GM19238 (cell line): ENCODE measurements around the gene SYNE3.

ENCODE experiments used
- DNase-seq: peaks from one replicate; pipeline ENCODE4 v3.0.0; 2011; ENCODE audit warnings: low spot score; ENCODE audit not compliant: insufficient read length

SYNE3 gene, protein sequence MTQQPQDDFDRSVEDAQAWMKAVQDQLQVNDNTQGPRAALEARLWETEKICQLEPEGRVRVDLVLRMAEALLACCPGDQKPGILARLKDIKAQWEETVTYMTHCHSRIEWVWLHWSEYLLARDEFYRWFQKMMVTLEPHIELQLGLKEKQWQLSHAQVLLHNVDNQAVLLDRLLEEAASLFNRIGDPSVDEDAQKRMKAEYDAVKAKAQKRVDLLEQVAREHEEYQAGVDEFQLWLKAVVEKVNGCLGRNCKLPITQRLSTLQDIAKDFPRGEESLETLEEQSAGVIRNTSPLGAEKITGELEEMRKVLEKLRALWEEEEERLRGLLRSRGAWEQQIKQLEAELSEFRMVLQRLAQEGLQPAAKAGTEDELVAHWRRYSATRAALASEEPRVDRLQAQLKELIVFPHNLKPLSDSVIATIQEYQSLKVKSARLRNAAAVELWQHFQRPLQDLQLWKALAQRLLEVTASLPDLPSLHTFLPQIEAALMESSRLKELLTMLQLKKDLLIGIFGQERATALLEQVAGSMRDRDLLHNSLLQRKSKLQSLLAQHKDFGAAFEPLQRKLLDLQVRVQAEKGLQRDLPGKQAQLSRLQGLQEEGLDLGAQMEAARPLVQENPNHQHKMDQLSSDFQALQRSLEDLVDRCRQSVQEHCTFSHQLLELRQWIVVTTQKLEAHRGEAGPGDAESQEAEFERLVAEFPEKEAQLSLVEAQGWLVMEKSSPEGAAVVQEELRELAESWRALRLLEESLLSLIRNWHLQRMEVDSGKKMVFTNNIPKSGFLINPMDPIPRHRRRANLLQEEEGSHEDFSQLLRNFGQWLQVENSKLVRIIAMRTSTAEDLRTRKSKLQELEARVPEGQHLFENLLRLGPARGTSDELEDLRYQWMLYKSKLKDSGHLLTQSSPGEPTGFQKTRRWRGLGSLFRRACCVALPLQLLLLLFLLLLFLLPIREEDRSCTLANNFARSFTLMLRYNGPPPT

GRCh38 chr14:95516554-95517181 lies at the start of gene SYNE3:
Gene SYNE3, minus strand, starts transcription at chr14:95516650. Its CDS starts 40,829 bp downstream, at chr14:95475821.
- DNase-seq = peak; percentile 82

DNA sequence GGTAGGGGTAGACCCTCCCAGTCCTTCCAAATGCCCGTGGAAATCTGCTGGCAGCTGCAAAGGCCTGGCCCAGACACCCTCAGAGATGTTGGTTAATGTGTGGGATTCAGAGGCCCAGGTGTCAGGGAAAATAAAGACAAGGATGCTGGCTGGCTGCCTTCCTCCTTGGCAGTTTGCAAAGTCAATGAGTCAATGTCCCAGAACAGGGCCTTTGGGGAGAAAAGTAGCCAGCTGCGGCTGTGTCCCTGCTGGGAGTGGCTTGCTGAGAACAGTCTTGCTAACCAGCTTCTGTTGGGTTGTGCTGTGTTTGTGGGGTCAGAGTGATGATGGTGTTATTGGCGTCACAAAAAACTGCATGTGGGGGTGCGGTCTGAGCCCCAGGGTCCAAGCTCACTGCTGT lies 47.6 kb upstream of the SYNE3 start:
- DNase-seq = no peak

DNA sequence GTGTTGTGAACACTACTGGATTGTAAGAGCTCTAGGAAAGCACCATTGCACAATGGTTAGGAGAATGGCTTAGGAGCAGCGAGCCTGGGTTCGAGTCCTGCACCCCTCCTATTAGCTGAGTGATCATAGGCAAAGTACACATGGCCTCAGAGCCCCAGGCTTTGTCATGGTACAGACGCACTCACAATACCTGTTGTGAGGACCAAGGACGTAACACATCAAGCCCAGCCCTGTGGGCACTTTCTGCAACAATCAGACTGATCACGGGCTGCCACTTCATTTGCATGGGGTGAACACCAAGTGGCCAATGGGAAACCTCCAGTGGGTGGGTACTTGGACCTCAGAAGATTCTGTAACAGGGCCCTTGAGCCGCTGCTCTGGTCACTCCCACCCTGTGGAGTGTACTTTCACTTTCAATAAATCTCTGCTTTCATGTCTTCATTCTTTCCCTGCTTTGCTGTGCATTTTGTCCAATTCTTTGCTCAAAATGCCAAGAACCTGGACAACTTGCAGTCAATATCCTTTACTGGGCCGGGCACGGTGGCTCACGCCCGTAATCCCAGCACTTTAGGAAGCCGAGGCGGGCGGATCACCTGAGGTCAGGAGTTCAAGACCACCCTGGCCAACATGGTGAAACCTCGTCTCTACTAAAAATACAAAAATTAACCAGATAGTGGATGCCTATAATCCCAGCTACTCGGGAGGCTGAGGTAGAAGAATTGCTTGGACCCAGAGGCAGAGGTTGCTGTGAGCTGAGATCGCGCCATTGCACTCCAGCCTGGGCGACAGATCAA lies 46.6 kb upstream of the SYNE3 start:
- no peak for DNase-seq

GRCh38 chr14:95561001-95561412 lies 44.6 kb upstream of the SYNE3 start:
- peak; percentile 78 for DNase-seq

- no peak for DNase-seq
These were observed 42.8 kb upstream of the SYNE3 start for GRCh38 chr14:95559203-95559602.

DNA sequence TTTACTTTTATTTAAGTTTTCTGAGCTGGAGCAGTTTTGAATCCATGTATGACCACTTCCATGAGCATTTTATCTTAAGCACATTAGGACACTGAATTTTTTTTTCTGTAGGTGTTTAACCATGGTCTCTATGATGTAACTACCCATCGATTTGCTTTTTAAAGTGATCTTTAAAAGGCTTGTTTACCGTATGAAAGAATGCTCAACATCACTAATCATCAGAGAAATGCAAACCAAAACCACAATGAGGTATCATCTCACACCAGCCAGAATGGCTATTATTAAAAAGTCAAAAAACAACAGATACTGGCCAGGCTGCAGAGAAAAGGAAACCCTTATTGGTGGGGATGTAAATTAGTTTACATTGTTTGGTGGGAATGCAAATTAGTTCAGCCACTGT lies 41.4 kb upstream of the SYNE3 start:
- DNase-seq = no peak

DNA sequence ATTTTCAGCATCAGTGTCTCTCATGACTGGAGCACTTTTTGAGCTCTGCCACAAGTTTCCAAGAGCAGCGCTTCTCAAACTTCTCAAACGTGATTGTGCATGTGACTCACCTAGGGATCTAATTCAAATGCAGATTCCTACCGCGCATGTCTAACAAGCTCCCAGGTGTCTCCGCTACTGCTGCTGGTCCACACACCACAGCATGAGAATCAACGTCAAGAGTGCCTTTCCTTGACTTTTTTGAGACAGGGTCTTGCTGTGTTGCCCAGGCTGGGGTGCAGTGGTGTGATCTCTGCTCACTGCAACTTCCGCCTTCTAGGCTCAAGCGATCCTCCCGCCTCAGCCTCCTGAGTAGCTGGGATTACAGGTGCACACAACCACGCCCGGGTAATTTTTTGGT lies 40.8 kb upstream of the SYNE3 start:
- DNase-seq = no peak

DNA sequence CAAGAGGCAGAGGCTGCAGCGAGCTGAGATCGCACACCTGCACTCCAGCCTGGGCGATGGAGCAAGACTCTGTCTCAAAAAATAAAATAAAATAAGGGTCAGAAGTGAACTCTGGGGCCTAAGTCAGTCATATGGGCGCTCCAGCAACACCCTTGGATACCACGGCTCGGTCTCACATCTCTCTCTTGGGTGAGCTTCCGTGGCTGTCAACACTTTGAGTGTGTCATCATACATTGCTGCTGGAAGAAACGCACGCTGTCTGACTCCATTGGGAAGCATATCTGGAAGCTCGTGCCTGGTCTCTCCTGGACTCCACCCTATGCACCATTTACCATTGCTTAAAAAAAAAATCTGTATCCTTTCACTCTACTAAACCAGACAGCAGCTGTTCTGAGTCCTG lies 38.6 kb upstream of the SYNE3 start:
- no peak for DNase-seq

- DNase-seq = no peak
These were observed 36.7 kb upstream of the SYNE3 start for GRCh38 chr14:95553141-95553540.

DNA sequence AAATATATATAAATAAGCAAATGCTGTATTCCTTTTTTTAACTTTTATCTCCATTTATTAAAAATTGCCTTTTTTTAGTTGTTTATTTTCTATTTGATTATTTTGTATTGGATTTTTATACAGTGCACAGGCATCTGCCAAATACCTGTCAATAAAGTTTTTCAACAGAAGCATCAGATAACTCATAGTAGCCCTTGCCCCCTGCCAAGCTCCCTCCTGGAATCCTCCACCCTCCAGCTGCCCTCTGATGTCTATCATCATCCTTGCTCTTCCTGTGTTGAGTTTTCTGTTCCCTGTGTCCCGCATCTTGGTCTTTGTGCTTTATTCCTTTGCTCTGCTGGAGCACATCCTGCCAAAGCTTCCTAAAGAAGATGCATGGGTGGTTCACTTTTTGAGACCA lies 35.0 kb upstream of the SYNE3 start:
- no peak for DNase-seq

DNA sequence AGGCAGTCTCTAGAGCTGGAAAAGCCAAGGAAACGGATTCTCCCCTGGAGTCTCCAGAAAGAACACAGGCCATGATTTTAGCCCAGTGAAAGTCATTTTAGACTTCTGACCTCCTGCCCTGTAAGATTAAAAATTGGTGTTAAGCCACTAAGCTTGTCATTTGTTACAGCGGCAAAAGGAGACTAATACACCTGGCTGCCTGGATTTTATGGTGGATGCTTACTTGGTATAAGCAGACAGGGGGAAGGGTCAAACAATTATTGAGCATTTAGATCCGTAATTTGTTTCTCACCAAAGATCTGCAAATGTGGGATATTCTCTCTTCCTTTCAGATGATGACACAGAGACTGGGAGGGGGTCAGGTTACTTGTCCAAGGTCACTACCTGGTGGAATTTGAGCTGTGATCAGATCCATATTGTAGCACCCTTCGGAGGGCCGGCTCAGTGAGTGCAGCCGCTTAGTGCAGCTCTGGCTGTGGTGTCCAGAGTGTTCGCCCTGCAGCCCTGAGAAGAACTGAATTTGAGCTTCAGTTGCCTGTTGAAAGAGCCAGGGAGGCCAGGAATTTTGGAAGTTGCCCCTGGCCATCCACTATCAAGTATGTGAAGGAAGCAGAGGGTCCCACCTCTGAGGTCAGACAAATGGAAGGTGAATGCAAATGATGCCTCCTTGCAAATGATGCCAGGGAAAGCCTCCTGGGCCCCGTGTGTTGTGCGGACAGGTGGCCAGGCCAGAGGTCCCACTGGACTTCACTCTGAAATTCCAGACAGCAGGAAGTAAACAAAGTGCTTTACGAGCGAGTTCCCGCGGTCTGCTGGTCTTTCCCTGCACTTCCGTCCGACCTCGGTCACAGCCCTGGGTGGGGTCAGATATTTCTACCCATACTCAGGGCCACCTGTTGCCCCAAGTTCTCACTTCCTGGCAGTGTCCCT lies 33.5 kb upstream of the SYNE3 start:
- DNase-seq = no peak

GRCh38 chr14:95548328-95548929 lies 32.0 kb upstream of the SYNE3 start:
- no peak for DNase-seq

- no peak for DNase-seq
These were observed 31.3 kb upstream of the SYNE3 start for GRCh38 chr14:95547626-95548327.

- no peak for DNase-seq
These were observed 30.8 kb upstream of the SYNE3 start for GRCh38 chr14:95547272-95547625.

DNA sequence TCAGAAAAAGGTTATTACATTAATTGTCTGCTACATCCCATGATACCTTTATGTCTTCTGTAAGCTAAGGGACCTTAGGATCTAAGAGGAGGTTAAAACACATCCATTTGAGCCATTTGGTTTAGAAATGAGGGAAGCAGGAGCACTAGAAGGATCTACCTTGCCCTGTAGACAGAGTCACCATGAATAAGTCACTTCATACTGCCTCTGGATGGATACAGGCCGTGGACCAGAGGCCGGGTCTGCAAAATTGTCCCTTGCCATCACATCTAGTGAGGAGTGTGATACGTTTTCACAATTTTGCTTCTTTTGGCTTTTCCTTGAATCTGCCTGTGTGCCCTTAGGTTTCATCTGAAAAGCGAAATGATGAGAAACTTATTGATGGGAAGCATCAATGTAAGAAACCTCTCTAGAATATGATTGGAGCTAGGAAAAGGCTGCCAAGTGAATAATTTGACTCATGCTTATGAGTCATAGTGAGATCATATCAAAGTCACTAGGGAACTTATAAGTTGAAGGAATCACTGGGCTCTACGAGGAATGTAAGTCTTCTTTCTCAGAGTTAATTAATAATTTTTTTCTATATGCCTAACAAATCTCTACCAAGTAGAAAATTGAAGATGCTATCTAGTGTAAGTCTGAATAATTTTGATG lies 29.2 kb upstream of the SYNE3 start:
- no peak for DNase-seq

GRCh38 chr14:95544588-95544987 lies 28.1 kb upstream of the SYNE3 start:
- no peak for DNase-seq

DNA sequence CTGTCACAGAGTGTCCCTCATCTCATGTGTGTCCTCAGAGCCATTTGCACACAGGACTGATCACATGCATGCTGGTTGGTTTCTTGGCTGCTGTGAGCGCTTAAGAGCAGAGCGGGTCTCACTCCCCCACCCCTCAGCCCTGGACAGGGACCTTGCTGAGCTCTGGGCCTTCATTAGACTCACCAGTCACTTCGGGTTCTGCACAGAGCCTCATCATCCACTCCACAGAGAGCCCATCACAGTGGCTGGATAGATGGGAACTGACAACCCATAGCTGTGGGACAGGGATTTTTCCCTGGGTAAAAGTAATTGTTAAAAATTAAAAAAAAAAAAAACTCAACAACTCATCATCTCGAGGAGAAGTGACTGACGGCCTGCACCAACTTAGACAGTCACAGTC lies 26.6 kb upstream of the SYNE3 start:
- no peak for DNase-seq
